Nucleus accumbens (tissue), 56 donors: ENCODE results near the gene WAC.
"Not testable (repeated sequence)": the region's sequence is repeated elsewhere in the genome, so short reads cannot be mapped to it uniquely, and the experiment has no call there.

Source experiments
- DNase-seq, 56 donors: peaks; one replicate each; lab custom pipeline; 2025; lab: John Stamatoyannopoulos, UW

The WAC gene

DNA sequence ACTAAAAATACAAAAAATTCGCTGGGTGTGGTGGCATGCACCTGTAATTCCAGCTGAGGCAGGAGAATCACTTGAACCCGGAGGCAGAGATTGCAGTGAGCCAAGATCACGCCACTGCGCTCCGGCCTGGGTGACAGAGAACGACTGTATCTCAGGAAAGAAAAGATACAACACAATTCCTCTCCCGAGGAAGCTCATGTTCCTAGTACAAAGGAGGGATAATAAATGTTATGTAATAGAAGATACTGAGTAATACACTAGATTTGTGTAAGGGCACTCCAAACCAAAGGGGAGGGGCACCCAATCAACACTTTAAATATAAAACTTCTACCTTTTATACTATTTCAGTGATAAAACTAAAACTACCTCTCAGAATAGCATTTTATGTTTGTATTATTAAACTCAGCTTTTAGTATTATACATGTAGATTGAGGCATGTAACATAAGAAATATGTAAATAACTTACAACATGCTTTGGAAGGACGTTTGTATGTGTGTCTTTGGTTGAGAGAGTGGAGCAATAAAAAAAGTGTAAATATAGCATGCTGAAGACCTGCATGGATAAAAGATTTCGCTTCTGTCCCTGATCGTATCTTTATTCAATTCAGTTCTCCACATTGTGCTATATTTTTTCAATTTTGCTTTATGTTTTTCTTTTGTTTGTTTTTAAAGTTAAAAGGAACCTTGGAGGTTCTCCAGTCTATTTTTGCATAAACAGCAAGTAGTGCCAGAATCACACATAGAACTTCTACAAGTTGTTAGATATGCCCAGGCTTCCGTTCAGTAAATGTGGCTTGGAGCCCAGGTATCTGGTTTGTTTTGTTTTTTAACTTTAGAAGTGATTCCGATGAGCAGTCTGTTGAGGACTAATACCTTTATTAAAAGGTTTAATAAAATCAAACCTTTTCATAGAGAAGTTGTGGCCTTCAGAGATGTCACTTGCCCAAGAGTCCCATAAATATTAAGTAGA lies 71.9 kb downstream of the WAC start:
- DNase-seq, result no peak

- no peak for DNase-seq
These were observed 73.7 kb downstream of the WAC start for GRCh38 chr10:28606568-28606967.

- not testable (repeated sequence) for DNase-seq
These were observed 76.7 kb downstream of the WAC start for GRCh38 chr10:28609636-28610035.

DNA sequence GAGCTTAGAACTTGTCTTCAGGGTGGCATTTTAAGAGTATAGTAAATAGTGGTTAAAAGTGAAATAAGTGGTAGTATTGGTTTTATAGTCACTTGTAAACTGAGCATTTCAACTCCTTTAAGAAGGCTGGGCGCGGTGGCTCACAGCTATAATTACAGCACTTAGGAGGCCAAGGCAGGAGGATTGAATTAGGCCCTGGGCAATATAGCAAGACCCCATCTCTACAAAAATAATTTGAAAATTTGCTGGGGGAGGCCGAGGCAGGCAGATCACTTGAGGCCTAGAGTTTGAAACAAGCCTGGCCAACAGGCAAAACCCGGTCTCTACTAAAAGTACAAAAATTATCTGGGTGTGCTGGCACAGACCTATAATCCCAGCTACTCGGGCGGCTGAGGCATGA lies 80.0 kb downstream of the WAC start:
- DNase-seq, result no peak

- no peak for DNase-seq
These were observed 83.6 kb downstream of the WAC start for GRCh38 chr10:28616514-28616913.

DNA sequence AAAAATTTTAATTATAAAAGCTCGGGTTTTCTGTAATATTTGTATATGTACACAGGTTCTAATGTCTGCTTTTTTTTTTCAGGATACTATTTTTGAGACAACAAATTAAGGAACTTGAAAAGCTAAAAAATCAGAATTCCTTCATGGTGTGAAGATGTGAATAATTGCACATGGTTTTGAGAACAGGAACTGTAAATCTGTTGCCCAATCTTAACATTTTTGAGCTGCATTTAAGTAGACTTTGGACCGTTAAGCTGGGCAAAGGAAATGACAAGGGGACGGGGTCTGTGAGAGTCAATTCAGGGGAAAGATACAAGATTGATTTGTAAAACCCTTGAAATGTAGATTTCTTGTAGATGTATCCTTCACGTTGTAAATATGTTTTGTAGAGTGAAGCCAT lies 86.5 kb downstream of the WAC start:
- DNase-seq, result no peak

DNA sequence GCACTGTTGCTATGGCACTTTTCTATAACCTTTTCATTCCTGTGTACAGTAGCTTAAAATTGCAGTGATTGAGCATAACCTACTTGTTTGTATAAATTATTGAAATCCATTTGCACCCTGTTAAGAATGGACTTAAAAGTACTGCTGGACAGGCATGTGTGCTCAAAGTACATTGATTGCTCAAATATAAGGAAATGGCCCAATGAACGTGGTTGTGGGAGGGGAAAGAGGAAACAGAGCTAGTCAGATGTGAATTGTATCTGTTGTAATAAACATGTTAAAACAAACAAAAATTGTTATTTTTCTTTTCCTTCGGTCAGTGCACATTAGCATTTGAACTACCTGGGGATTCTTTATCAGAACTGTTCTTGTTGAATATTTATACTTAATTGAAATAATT lies 87.3 kb downstream of the WAC start:
- no peak for DNase-seq

GRCh38 chr10:28623483-28623882 lies 90.6 kb downstream of the WAC start:
- DNase-seq, result no peak

DNA sequence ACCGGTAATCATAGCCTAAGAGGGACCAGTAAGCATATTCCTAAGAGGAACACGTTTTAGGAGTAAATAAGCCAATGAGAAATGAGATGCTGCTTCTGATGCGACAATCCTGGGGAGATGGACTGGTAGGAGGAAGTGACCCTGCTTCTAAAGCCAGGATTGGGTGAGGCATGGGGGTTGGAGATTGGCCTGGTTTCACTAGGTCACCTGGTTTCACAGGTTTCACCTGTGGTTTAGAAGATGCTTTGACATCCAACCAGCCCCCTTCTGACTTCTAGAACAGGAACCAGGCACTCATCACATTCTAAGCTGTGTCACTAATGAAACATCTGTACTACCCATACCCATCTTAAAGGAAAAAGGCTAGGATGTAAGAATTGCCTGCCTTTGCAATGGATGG lies 91.4 kb downstream of the WAC start:
- no peak for DNase-seq

- no peak for DNase-seq
These were observed 94.2 kb downstream of the WAC start for GRCh38 chr10:28627102-28627501.

DNA sequence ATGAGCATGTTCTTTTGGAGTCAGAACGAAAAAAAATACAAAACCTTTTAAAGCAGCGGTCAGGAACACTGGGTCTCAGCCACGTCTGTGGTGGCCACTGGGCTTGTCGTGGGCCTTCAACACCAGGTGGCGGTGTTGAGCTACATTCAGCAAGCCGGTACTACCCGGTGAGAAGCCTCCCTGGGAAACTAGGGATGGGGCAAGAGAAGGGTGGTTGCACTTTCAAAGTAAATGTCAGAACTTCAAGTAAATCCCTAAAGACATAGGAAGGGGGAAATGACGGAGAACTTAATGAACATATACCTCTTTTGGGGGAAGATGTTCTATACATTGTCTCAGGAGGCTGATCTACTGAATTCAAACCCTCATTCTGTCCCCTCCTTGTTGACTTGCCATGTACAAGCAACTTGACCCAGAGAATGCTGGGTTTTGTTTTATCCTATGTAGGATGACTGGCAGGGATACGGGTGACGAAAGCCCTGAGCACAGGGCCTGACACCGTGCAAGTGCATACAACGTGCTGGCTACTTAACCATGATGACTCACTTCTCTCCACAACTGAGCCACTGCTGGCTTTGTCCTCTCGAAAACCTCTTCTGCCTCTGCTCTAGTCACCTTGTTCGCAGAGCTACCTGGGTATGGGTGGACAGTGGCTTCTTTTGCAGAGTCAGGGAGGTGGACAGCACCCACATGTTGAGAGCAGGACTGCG lies 95.4 kb downstream of the WAC start:
- DNase-seq, result peak in 52 of 56 donors; percentile 2 to 86 (median 50)

DNA sequence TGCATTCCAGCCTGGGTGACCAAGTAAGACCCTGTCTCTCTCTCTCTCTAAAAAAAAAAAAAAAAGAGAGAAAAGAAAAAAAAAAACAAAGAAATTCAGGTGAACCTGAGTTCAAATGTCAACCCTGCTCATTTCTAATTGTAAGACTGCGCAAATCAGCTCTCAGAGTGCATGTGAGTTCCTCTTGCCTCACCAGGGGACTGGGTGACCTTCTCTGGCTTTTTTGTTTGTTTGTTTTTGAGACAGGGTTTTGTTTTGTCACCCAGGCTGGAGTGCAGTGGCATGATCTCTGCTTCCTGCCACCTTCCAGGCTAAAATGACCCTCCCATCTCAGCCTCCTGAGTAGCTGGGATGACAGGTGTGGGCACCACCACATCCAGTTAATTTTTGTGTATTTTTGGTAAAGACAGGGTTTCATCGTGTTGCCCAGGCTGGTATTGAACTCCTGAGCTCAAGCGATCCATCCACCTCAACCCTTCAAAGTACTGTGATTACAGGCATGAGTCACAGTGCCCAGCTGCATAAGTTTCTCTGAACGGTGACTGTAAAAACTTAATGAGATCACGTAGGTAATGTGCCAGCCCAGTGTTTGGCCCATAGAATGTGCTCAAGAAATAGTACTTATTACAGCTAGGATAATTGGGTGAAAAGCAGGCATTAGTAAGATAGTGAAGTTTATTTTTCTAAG lies 99.1 kb downstream of the WAC start:
- no peak for DNase-seq

GRCh38 chr10:28632584-28632945 lies 99.6 kb downstream of the WAC start:
- DNase-seq, result no peak

GRCh38 chr10:28633750-28634149 lies 100.8 kb downstream of the WAC start:
- no peak for DNase-seq

DNA sequence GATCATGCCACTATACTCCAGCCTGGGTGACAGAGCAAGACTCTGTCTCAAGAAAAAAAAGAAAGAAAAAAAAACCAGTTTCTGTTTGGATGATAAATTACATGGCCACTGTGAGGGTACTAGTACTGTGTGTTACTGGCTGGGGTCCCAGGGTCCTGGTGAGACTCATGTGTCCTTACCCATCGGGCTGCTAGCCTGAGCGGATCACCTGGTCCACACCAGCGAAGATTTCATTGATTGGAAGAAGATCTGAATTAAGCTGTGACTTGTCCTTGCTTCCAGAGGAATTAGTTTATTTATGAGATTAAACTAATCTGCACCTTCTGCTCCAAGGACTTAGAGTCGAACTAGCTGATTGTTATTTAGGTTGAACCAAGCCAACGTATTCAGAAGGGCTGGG lies 104.4 kb downstream of the WAC start:
- no peak for DNase-seq

- DNase-seq, result no peak
These were observed 105.5 kb downstream of the WAC start for GRCh38 chr10:28638392-28638791.

- no peak for DNase-seq
These were observed 107.6 kb downstream of the WAC start for GRCh38 chr10:28640551-28640950.

- no peak for DNase-seq
These were observed 111.7 kb downstream of the WAC start for GRCh38 chr10:28644647-28645046.

- no peak for DNase-seq
These were observed 119.2 kb downstream of the WAC start for GRCh38 chr10:28652106-28652505.

GRCh38 chr10:28652703-28653102 lies 119.8 kb downstream of the WAC start:
- DNase-seq, result no peak

DNA sequence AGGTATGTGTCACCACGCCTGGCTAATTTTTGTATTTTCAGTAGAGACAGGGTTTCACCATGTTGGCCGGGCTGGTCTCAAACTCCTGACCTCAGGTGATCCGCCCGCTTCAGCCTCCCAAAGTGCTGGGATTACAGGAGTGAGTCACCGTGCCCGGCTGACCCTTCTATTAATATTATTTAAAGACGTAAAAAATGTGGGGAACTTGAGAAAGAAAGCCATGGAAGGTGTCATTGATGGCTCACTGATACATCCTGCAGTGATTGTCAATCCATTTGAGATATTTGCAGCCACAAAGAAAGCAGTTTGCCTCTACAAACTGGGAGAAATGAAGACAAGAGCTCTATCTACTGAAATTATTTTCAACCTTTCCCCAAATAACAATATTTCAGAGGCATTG lies 125.9 kb downstream of the WAC start:
- DNase-seq, result not testable (repeated sequence)
